ENCODE results near the gene RAD54L. TPM values are rescaled to one million over a fixed set of nuclear protein-coding genes. Genes with fewer than 3 reads are reported as not detected.

RAD54L gene
- total RNA-seq, 1 donor from 2014 or later, result 8.1 TPM

DNA sequence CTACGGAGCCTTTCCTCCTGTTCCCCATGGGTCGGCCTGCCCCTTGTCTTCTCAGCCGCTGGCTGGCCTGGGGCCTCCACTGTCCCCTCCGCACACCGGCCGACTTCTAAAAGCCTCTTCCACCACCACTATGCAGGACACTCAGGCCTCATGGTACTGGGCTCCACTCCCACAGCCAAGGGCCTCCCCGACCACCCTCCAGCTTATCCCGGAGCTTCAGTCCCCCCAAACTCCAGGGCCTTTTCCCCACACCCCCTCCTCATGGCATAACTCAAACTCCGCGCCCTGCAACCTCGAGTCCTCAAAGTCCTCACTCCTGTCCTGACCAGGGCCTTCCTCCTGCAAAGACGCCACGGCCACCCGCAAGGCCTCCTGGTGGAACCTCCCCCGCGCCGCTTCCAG is 53.8 kb downstream of the RAD54L start:
- no peak for TF ChIP-seq POLR2A (IDR thresholded peaks at IDR 0.05)
- TF ChIP-seq, protein P1, sequence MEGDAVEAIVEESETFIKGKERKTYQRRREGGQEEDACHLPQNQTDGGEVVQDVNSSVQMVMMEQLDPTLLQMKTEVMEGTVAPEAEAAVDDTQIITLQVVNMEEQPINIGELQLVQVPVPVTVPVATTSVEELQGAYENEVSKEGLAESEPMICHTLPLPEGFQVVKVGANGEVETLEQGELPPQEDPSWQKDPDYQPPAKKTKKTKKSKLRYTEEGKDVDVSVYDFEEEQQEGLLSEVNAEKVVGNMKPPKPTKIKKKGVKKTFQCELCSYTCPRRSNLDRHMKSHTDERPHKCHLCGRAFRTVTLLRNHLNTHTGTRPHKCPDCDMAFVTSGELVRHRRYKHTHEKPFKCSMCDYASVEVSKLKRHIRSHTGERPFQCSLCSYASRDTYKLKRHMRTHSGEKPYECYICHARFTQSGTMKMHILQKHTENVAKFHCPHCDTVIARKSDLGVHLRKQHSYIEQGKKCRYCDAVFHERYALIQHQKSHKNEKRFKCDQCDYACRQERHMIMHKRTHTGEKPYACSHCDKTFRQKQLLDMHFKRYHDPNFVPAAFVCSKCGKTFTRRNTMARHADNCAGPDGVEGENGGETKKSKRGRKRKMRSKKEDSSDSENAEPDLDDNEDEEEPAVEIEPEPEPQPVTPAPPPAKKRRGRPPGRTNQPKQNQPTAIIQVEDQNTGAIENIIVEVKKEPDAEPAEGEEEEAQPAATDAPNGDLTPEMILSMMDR (IDR thresholded peaks at IDR 0.05), result no peak
- TF ChIP-seq POLR2AphosphoS5 (IDR thresholded peaks at IDR 0.05; ENCODE audit: insufficient read depth in 1 of 2, low read depth in 1 of 2), result no peak
- H3K4me1 ChIP-seq, result peaks cover 53% of the 10 kb centered on the region

DNA sequence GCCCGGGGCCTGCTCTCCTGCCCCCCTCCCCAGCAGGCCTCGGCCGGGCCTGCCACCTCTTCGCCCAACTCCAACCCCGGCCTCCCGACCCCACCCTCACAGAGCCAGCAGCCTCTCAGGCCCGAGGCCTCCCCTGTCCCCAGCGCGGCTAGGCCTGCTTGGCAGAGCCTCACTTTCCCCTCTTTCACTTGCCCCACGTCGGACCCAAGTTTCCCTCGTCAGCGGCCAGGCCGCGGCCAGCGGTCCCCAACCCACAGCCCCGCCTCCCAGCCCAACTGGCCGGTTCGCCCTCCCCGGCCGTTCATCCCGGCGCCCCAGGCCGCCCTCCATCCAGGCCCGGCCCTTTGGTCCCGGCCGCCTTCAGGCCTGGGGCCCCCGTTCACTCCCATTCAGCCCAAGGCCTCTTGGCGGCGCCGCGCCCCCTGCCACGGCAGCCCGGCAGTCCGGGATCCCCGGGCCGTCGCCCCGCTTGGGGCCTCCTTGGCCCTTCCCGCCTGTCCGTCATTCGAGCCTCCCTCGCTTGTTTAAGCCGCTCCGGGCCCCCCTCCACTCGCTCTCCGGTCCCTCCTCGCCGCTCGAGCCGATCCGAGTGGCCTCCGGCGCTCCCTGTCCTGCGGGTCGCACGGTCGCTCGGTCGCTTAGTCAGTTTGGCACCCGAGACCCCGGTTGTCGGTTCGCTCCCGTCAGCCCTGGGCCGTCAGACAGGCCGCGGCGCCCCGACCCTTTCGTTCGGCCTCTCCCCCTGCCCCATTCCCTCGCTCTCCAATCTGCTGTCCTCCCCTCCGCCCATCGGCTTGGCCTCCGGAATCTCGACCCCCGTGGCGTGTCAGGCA is 54.5 kb downstream of the RAD54L start:
- Histone ChIP-seq H3K36me3 (peaks cover 0 to 12% of the 10 kb centered on the region in 2 donors), H3K27me3 (no peaks in the 10 kb centered on the region), H3K4me1 (peaks cover 59% of the 10 kb centered on the region), H3K4me3 (peak overlapping the region; percentile 75 to 82), H3K27ac (peak overlapping the region; percentile 98), H3K9me3 (no peaks in the 10 kb centered on the region)
- TF ChIP-seq POLR2AphosphoS5 (IDR thresholded peaks at IDR 0.05; ENCODE audit: insufficient read depth in 1 of 2, low read depth in 1 of 2), result peak in 1 of 2 donors; percentile 48
- TF ChIP-seq POLR2A (IDR thresholded peaks at IDR 0.05), result no peak
- TF ChIP-seq, protein P1 (IDR thresholded peaks at IDR 0.05), result no peak
- intact Hi-C loops (cut with DNase I), result loop anchor here (2.0 kb wide), 1 partner anchor 39 kb away; the partner anchor contains the start of gene NSUN4
- DNase-seq (ENCODE audit: extremely low spot score in 2 of 2), result no peak

More for the DNA sequence above, 53.8 kb downstream of the RAD54L start:
- Histone ChIP-seq H3K27ac (peak overlapping the region; percentile 98), H3K36me3 (peaks cover 0 to 18% of the 10 kb centered on the region in 2 donors), H3K4me3 (peak overlapping the region; percentile 75 to 82), H3K9me3 (no peaks in the 10 kb centered on the region), H3K27me3 (no peaks in the 10 kb centered on the region)
- intact Hi-C loops (cut with DNase I), result no loop called here
- no peak for DNase-seq (ENCODE audit: extremely low spot score in 2 of 2)

DNA sequence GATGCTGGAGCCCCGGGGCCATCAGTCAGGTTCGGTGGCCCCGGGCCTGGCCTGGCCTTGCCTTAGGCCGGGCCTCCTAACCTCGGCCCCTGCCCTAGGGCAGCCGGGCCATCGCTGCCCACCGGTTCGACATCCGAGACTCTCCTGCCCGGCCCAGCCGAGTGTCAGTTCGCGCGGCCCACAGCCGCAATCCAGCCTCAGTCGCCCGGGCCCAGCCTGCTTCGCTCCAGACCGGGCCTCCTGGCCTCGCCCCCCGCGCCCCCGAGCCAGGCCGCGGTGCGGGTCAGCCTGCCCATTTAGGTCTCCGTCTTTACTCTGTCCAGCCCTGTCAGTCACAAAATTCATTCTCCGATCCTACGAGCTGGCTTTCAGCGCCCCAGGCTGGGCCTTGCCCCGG is 55.1 kb downstream of the RAD54L start:
- intact Hi-C loops (cut with DNase I), result loop anchor here (2.0 kb wide), 1 partner anchor 38 kb away; the partner anchor contains the start of gene NSUN4
- H3K4me3 ChIP-seq, result peak overlapping the region; percentile 75 to 82
- TF ChIP-seq POLR2A (IDR thresholded peaks at IDR 0.05), result no peak
- TF ChIP-seq POLR2AphosphoS5 (IDR thresholded peaks at IDR 0.05; ENCODE audit: insufficient read depth in 1 of 2, low read depth in 1 of 2), result no peak
- TF ChIP-seq, protein P1 (IDR thresholded peaks at IDR 0.05), result no peak
- H3K27ac ChIP-seq, result peak overlapping the region; percentile 98
- H3K4me1 ChIP-seq, result peaks cover 65% of the 10 kb centered on the region
- no peaks in the 10 kb centered on the region for H3K9me3 ChIP-seq
- no peak for DNase-seq (ENCODE audit: extremely low spot score in 2 of 2)
- H3K36me3 ChIP-seq, result peaks cover 0 to 5% of the 10 kb centered on the region in 2 donors
- H3K27me3 ChIP-seq, result no peaks in the 10 kb centered on the region

DNA sequence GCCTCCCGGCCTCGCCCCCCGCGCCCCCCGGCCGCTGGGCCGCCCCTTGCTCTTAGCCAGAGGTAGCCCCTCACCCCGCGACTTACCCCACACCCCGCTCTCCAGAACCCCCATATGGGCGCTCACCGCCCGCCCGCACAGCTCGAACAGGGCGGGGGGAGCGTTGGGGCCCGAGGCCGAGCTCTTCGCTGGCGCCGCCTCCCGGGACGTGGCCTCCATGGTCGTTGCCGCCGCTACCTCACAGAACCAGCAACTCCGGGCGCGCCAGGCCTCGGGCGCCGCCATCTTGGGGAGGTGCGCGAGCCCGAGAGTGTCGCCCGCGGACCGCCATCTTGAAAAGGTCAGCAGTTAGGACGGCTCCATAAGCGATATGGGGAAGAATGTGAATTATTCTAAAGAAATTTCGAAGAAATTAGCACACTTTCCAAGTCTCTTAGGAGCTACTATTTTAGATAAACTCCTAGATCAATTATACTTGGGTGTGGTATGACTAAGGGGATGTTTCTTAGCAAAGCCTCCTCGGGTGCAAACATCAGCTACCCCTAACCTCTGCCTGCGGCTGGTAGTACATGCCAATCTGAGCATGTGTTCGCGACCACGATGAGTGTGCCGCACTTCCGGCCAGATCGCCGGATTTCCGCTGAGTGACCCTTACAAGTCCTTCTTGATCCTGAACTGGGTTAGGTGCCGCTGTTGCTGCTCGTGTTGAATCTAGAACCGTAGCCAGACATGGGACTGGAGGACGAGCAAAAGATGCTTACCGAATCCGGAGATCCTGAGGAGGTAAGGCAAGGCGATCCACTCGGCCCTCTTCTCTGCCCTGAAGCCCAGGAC is 55.7 kb downstream of the RAD54L start, which contains the start of the genes LRRC41 and UQCRH:
TSS of gene LRRC41 (minus strand) at position 579 of the 834 bp plus-strand sequence. CDS start at position 285, 294 bp downstream.
TSS of gene UQCRH (plus strand) at position 661 of the 834 bp plus-strand sequence. CDS start at position 730, 69 bp downstream.
- Histone ChIP-seq H3K4me1 (peaks cover 71% of the 10 kb centered on the region), H3K4me3 (peak within 1 kb of the TSS; percentile 75 to 82), H3K27me3 (no peaks in the 10 kb centered on the region), H3K36me3 (no peaks in the 10 kb centered on the region), H3K27ac (peak within 1 kb of the TSS; percentile 98), H3K9me3 (no peaks in the 10 kb centered on the region)
- peak; percentile 97 to 98 for DNase-seq (ENCODE audit: extremely low spot score in 2 of 2)
- intact Hi-C loops (cut with DNase I), result loop anchor here (2.0 kb wide), 1 partner anchor 38 kb away; the partner anchor contains the start of gene NSUN4
- TF ChIP-seq, protein P1 (IDR thresholded peaks at IDR 0.05), result no peak
- TF ChIP-seq POLR2A (IDR thresholded peaks at IDR 0.05) (peak in 1 of 2 donors; percentile 73), POLR2AphosphoS5 (IDR thresholded peaks at IDR 0.05; ENCODE audit: insufficient read depth in 1 of 2, low read depth in 1 of 2) (peak; percentile 97 to 98)

Measured in vagina (tissue), 2 donors.